CD4-positive, alpha-beta T cell (primary cell): ENCODE measurements around the gene CDCA7L. TPM values are rescaled to one million over a fixed set of nuclear protein-coding genes. Genes with fewer than 3 reads are reported as not detected.

ENCODE experiments used
- ATAC-seq: fragments of 200-7000 bp; cut with Tn5 transposase; one replicate; pipeline ENCODE4 v1.10.0; 2022; ENCODE audit warnings: mild to moderate bottlenecking; ENCODE audit not compliant: poor library complexity
- CTCF ChIA-PET: fragments of 350-600 bp; sonication (Branson Sonifier 250); formaldehyde crosslinking; loops from one replicate; lab custom pipeline; 2021; ENCODE audit warnings: antibody characterized with exemption, inconsistent platforms; lab: Charles Lee
- POLR2A ChIA-PET: fragments of 350-600 bp; sonication (Branson Sonifier 250); formaldehyde crosslinking; loops from one replicate; lab custom pipeline; 2021; ENCODE audit warnings: antibody characterized with exemption, inconsistent platforms; lab: Charles Lee
- DNase-seq, 14 experiments: peaks; one replicate each; pipeline ENCODE4 v3.0.0-alpha.2; 2013 to 2020; ENCODE audit warnings: mixed read lengths in 2 of 14
- H3K27ac ChIP-seq, 2 donors: one replicate each; pipeline versions ENCODE4 v1.5.1 to v1.7.0; 2013; ENCODE audit warnings: low read length in 2 of 2, low read depth in 1 of 2, mild to moderate bottlenecking in 1 of 2
- H3K27me3 ChIP-seq, 2 experiments: 1 replicate in 1 of 2; 2 replicates in 1 of 2; pipeline versions ENCODE4 v1.6.1 to v1.7.0; 2013; ENCODE audit warnings: low read length in 2 of 2, control low read depth in 1 of 2, mild to moderate bottlenecking in 1 of 2, moderate library complexity in 1 of 2; ENCODE audit not compliant: insufficient read depth in 2 of 2, control insufficient read depth in 1 of 2
- H3K36me3 ChIP-seq: one replicate; pipeline ENCODE4 v1.6.1; 2013; ENCODE audit warnings: low read length, control low read depth; ENCODE audit not compliant: insufficient read depth
- H3K4me1 ChIP-seq: one replicate; pipeline ENCODE4 v1.6.1; 2013; ENCODE audit warnings: low read length, control low read depth; ENCODE audit not compliant: insufficient read depth
- H3K4me3 ChIP-seq: one replicate; pipeline ENCODE4 v1.5.1; 2013; ENCODE audit warnings: mild to moderate bottlenecking, low read length, moderate library complexity
- H3K9me3 ChIP-seq, 2 experiments: 1 replicate in 1 of 2; 2 replicates in 1 of 2; pipeline versions ENCODE4 v1.6.1 to v1.7.0; 2013; ENCODE audit warnings: low read length in 2 of 2, mild to moderate bottlenecking in 2 of 2, control low read depth in 1 of 2, moderate library complexity in 1 of 2; ENCODE audit not compliant: control insufficient read depth in 1 of 2, insufficient read depth in 1 of 2
- H3K27ac Mint-ChIP-seq: one replicate; pipeline ENCODE4 v1.8.0; 2020; ENCODE audit warnings: mixed read lengths
- H3K27me3 Mint-ChIP-seq: one replicate; pipeline ENCODE4 v1.8.0; 2021; ENCODE audit warnings: mixed read lengths
- H3K36me3 Mint-ChIP-seq: one replicate; pipeline ENCODE4 v1.8.0; 2021; ENCODE audit warnings: low read depth, mixed read lengths
- H3K4me1 Mint-ChIP-seq: one replicate; pipeline ENCODE4 v1.8.0; 2021; ENCODE audit warnings: low read depth, mixed read lengths
- H3K4me3 Mint-ChIP-seq: one replicate; pipeline ENCODE4 v1.8.0; 2020; ENCODE audit warnings: mild to moderate bottlenecking, mixed read lengths
- H3K9me3 Mint-ChIP-seq: one replicate; pipeline ENCODE4 v1.8.0; 2020; ENCODE audit warnings: mixed read lengths
- intact Hi-C, 2 experiments: fragments of 100-400 bp; cut with DNase I in 1 of 2; cut with micrococcal nuclease in 1 of 2; formaldehyde crosslinking; loops; one replicate each; pipeline versions ENCODE4 v1.15.1 to v1.9.0; 2023 to 2025; cut with DNase I, micrococcal nuclease
- polyA plus RNA-seq, 2 donors: library from polyadenylated mRNA; unstranded; fragments of 120-200 nt; gene quantifications; one replicate each; pipeline ENCODE4 v1.2.1, GENCODE V29; 2013
- total RNA-seq, 174 experiments: library from RNA in 2 of 174; stranded (reverse) in 2 of 174; gene quantifications; one replicate each; pipeline ENCODE4 v1.2.3 and lab custom pipeline; 2021 to 2026
- TF ChIP-seq, protein P1 (sequence below): fragments of 200-600 bp; IDR thresholded peaks from one replicate; pipeline ENCODE4 v1.8.0; 2022; ENCODE audit warnings: antibody characterized with exemption, mild to moderate bottlenecking

Gene CDCA7L
- total RNA-seq (10 to 100 TPM; 23.1 to 23.7 TPM), total RNA-seq (lab: John Stamatoyannopoulos, UW) (11.3 to 155 (median 36.8) reads per million in 172 experiments)
- polyA plus RNA-seq (2013, experiment 1 of 2): 17.9 TPM
- polyA plus RNA-seq (2013, experiment 2 of 2): 14.0 TPM

GRCh38 chr7:21945454-21946221, at the start of gene CDCA7L:
Gene CDCA7L, minus strand, starts transcription at chr7:21945899. Its CDS starts 95 bp downstream, at chr7:21945804.
- ATAC-seq: peak; percentile 79
- ChIA-PET CTCF (no interaction called here), POLR2A (interaction anchor here (0.7 to 2.2 kb wide), 14 partner anchors 9 to 518 kb away, joined by 3 to 18 read pairs (median 4); partner anchors contain the start of gene SP4)
- peaks cover 24% of the 10 kb centered on the region for H3K4me1 ChIP-seq
- intact Hi-C loops: loop anchor here in 1 of 2 experiments (5.0 kb wide), 1 partner anchor 518 kb away; the partner anchor contains the start of gene SP4
- no peaks in the 10 kb centered on the region for H3K27me3 Mint-ChIP-seq
- no peaks in the 10 kb centered on the region for H3K9me3 ChIP-seq
- peak within 1 kb of the TSS; percentile 71 for H3K27ac Mint-ChIP-seq
- H3K4me3 Mint-ChIP-seq: peak within 1 kb of the TSS; percentile 94
- H3K9me3 Mint-ChIP-seq: no peaks in the 10 kb centered on the region
- H3K27ac ChIP-seq: no peak within 1 kb of the TSS
- TF ChIP-seq, protein P1, sequence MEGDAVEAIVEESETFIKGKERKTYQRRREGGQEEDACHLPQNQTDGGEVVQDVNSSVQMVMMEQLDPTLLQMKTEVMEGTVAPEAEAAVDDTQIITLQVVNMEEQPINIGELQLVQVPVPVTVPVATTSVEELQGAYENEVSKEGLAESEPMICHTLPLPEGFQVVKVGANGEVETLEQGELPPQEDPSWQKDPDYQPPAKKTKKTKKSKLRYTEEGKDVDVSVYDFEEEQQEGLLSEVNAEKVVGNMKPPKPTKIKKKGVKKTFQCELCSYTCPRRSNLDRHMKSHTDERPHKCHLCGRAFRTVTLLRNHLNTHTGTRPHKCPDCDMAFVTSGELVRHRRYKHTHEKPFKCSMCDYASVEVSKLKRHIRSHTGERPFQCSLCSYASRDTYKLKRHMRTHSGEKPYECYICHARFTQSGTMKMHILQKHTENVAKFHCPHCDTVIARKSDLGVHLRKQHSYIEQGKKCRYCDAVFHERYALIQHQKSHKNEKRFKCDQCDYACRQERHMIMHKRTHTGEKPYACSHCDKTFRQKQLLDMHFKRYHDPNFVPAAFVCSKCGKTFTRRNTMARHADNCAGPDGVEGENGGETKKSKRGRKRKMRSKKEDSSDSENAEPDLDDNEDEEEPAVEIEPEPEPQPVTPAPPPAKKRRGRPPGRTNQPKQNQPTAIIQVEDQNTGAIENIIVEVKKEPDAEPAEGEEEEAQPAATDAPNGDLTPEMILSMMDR: no peak
- H3K4me1 Mint-ChIP-seq: peaks cover 67% of the 10 kb centered on the region
- DNase-seq: peak; percentile 6 to 68 (median 38)
- H3K4me3 ChIP-seq: peak within 1 kb of the TSS; percentile 66
- peaks cover 4% of the 10 kb centered on the region for H3K36me3 Mint-ChIP-seq
- no peaks in the 10 kb centered on the region for H3K36me3 ChIP-seq
- no peaks in the 10 kb centered on the region for H3K27me3 ChIP-seq

DNA sequence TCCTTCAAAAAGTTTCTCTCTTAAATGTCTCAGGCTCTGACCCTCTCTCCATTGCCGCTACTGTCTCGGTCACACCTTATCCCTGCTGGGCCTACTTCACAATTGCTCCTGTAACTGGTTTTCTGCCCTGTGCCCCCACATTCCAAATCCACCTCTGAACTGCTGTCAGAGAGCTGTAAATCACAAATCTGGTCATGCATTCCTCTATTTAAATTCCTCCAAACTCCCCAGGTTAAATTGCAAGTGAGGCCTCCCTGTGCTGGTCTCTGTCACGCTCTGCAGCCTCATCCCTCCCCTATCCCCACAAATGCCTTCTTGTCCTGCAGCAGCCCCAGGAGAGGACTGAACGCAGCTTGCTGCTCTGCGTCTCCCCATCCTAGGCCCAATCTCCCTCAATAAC, 40.4 kb upstream of the CDCA7L start:
- Mint-ChIP-seq H3K27ac (no peak overlapping the region), H3K4me1 (no peaks in the 10 kb centered on the region), H3K9me3 (no peaks in the 10 kb centered on the region), H3K27me3 (no peaks in the 10 kb centered on the region), H3K4me3 (no peak overlapping the region), H3K36me3 (no peaks in the 10 kb centered on the region)
- ChIA-PET CTCF (no interaction called here), POLR2A (no interaction called here)
- no peaks in the 10 kb centered on the region for H3K27me3 ChIP-seq
- no peaks in the 10 kb centered on the region for H3K36me3 ChIP-seq
- no peak overlapping the region for H3K27ac ChIP-seq
- H3K4me3 ChIP-seq: no peak overlapping the region
- intact Hi-C loops: no loop called here
- DNase-seq (no peak), ATAC-seq (no peak)
- TF ChIP-seq, protein P1: no peak
- H3K4me1 ChIP-seq: no peaks in the 10 kb centered on the region
- no peaks in the 10 kb centered on the region for H3K9me3 ChIP-seq

GRCh38 chr7:21984042-21984441, 38.3 kb upstream of the CDCA7L start:
- POLR2A ChIA-PET: no interaction called here
- Histone ChIP-seq H3K4me1 (no peaks in the 10 kb centered on the region), H3K27me3 (no peaks in the 10 kb centered on the region), H3K9me3 (no peaks in the 10 kb centered on the region), H3K27ac (no peak overlapping the region), H3K36me3 (no peaks in the 10 kb centered on the region), H3K4me3 (no peak overlapping the region)
- intact Hi-C loops: no loop called here
- Mint-ChIP-seq H3K27me3 (no peaks in the 10 kb centered on the region), H3K27ac (no peak overlapping the region), H3K36me3 (no peaks in the 10 kb centered on the region), H3K9me3 (no peaks in the 10 kb centered on the region), H3K4me1 (no peaks in the 10 kb centered on the region), H3K4me3 (no peak overlapping the region)
- ATAC-seq (no peak), DNase-seq (no peak)
- TF ChIP-seq, protein P1: no peak
- CTCF ChIA-PET: no interaction called here
